ENCODE measurements around the gene NVL. TPM values are rescaled to one million over a fixed set of nuclear protein-coding genes. Genes with fewer than 3 reads are reported as not detected.

Gene NVL
- total RNA-seq, 1 donor from 2014 or later = 34.6 TPM

GRCh38 chr1:224333309-224333926 is 3.4 kb upstream of the NVL start:
- intact Hi-C loops (cut with DNase I) = no loop called here
- no peak overlapping the region for H3K27ac ChIP-seq
- DNase-seq (ENCODE audit: extremely low spot score in 2 of 2) = no peak
- H3K27me3 ChIP-seq = no peaks in the 10 kb centered on the region
- no peaks in the 10 kb centered on the region for H3K9me3 ChIP-seq
- TF ChIP-seq POLR2AphosphoS5 (IDR thresholded peaks at IDR 0.05; ENCODE audit: insufficient read depth in 1 of 2, low read depth in 1 of 2) = peak in 1 of 2 donors; percentile 59
- peak; percentile 36 to 59 (median 54) for TF ChIP-seq CTCF (IDR thresholded peaks at IDR 0.05)
- TF ChIP-seq POLR2A (IDR thresholded peaks at IDR 0.05) = no peak
- H3K36me3 ChIP-seq = no peaks in the 10 kb centered on the region
- no peak overlapping the region for H3K4me3 ChIP-seq
- peaks cover 21% of the 10 kb centered on the region for H3K4me1 ChIP-seq

GRCh38 chr1:224331824-224332223 is 1.9 kb upstream of the NVL start:
- H3K4me3 ChIP-seq = no peak overlapping the region
- no peak for DNase-seq (ENCODE audit: extremely low spot score in 2 of 2)
- intact Hi-C loops (cut with DNase I) = no loop called here
- H3K4me1 ChIP-seq = peaks cover 29% of the 10 kb centered on the region
- H3K27me3 ChIP-seq = no peaks in the 10 kb centered on the region
- no peak for TF ChIP-seq POLR2AphosphoS5 (IDR thresholded peaks at IDR 0.05; ENCODE audit: insufficient read depth in 1 of 2, low read depth in 1 of 2)
- no peak for TF ChIP-seq POLR2A (IDR thresholded peaks at IDR 0.05)
- TF ChIP-seq CTCF (IDR thresholded peaks at IDR 0.05) = no peak
- H3K36me3 ChIP-seq = peaks cover 0 to 3% of the 10 kb centered on the region in 2 donors
- no peak overlapping the region for H3K27ac ChIP-seq
- H3K9me3 ChIP-seq = no peaks in the 10 kb centered on the region

GRCh38 chr1:224331326-224331725 is 1.4 kb upstream of the NVL start:
- H3K4me3 ChIP-seq = peak overlapping the region in 1 of 2 donors; percentile 75
- peaks cover 0 to 3% of the 10 kb centered on the region in 2 donors for H3K36me3 ChIP-seq
- intact Hi-C loops (cut with DNase I) = no loop called here
- no peaks in the 10 kb centered on the region for H3K27me3 ChIP-seq
- H3K4me1 ChIP-seq = peaks cover 29% of the 10 kb centered on the region
- H3K27ac ChIP-seq = no peak overlapping the region
- no peaks in the 10 kb centered on the region for H3K9me3 ChIP-seq
- no peak for DNase-seq (ENCODE audit: extremely low spot score in 2 of 2)
- TF ChIP-seq CTCF (IDR thresholded peaks at IDR 0.05) (no peak), POLR2A (IDR thresholded peaks at IDR 0.05) (no peak), POLR2AphosphoS5 (IDR thresholded peaks at IDR 0.05; ENCODE audit: insufficient read depth in 1 of 2, low read depth in 1 of 2) (no peak)

- Histone ChIP-seq H3K4me3 (peak overlapping the region; percentile 56 to 75), H3K27ac (peak overlapping the region; percentile 88), H3K4me1 (peaks cover 34% of the 10 kb centered on the region), H3K9me3 (no peaks in the 10 kb centered on the region), H3K36me3 (peaks cover 0 to 3% of the 10 kb centered on the region in 2 donors), H3K27me3 (no peaks in the 10 kb centered on the region)
- TF ChIP-seq POLR2AphosphoS5 (IDR thresholded peaks at IDR 0.05; ENCODE audit: insufficient read depth in 1 of 2, low read depth in 1 of 2) (no peak), CTCF (IDR thresholded peaks at IDR 0.05) (no peak), POLR2A (IDR thresholded peaks at IDR 0.05) (no peak)
- intact Hi-C loops (cut with DNase I) = no loop called here
- no peak for DNase-seq (ENCODE audit: extremely low spot score in 2 of 2)
Measured at GRCh38 chr1:224329484-224329841, 509 bp downstream of the NVL start.

GRCh38 chr1:224328644-224329043 is 1.3 kb downstream of the NVL start:
- no peaks in the 10 kb centered on the region for H3K27me3 ChIP-seq
- no peak for DNase-seq (ENCODE audit: extremely low spot score in 2 of 2)
- H3K4me1 ChIP-seq = peaks cover 39% of the 10 kb centered on the region
- H3K36me3 ChIP-seq = peaks cover 0 to 3% of the 10 kb centered on the region in 2 donors
- TF ChIP-seq POLR2A (IDR thresholded peaks at IDR 0.05) = no peak
- TF ChIP-seq POLR2AphosphoS5 (IDR thresholded peaks at IDR 0.05; ENCODE audit: insufficient read depth in 1 of 2, low read depth in 1 of 2) = no peak
- TF ChIP-seq CTCF (IDR thresholded peaks at IDR 0.05) = no peak
- peak overlapping the region in 1 of 2 donors; percentile 75 for H3K4me3 ChIP-seq
- intact Hi-C loops (cut with DNase I) = no loop called here
- H3K27ac ChIP-seq = no peak overlapping the region
- no peaks in the 10 kb centered on the region for H3K9me3 ChIP-seq

All from vagina (tissue), 2 donors.